Activated T-cell treated with anti-CD3 and anti-CD28 coated beads, Interleukin-2, amount 50 U/mL, for 24 hours (primary cell): Measurements from ENCODE around the gene GFOD2.
A peak's percentile ranks its signal among the peaks of the same experiment; 100 is the strongest.
"Not testable (repeated sequence)": the region's sequence is repeated elsewhere in the genome, so short reads cannot be mapped to it uniquely, and the experiment has no call there.

ENCODE experiments used
- DNase-seq: peaks from one replicate; pipeline ENCODE4 v3.0.0-alpha.2; 2020
- H3K27ac Mint-ChIP-seq: 2 replicates; pipeline ENCODE4 v1.8.0; 2020; ENCODE audit warnings: mild to moderate bottlenecking, mixed read lengths
- H3K27me3 Mint-ChIP-seq: 2 replicates; pipeline ENCODE4 v1.8.0; 2020; ENCODE audit warnings: mixed read lengths
- H3K36me3 Mint-ChIP-seq: 2 replicates; pipeline ENCODE4 v1.8.0; 2020; ENCODE audit warnings: low read depth, mixed read lengths
- H3K4me1 Mint-ChIP-seq: 2 replicates; pipeline ENCODE4 v1.8.0; 2020; ENCODE audit warnings: low read depth, mixed read lengths
- H3K4me3 Mint-ChIP-seq: 2 replicates; pipeline ENCODE4 v1.8.0; 2020; ENCODE audit warnings: mild to moderate bottlenecking, moderate library complexity, mixed read lengths
- H3K9me3 Mint-ChIP-seq: 2 replicates; pipeline ENCODE4 v1.8.0; 2020; ENCODE audit warnings: mixed read lengths

Gene GFOD2

GRCh38 chr16:67719048-67719777 is at the start of gene GFOD2:
Gene GFOD2 (minus strand): TSS chr16:67719316. CDS start chr16:67685715, 33,601 bp downstream.
- no peaks in the 10 kb centered on the region for H3K27me3 Mint-ChIP-seq
- H3K36me3 Mint-ChIP-seq, result peaks cover 35% of the 10 kb centered on the region
- H3K9me3 Mint-ChIP-seq, result no peaks in the 10 kb centered on the region
- H3K4me1 Mint-ChIP-seq, result peaks cover 40% of the 10 kb centered on the region
- peak; percentile 99 for DNase-seq
- peak within 1 kb of the TSS; percentile 97 for H3K4me3 Mint-ChIP-seq
- peak within 1 kb of the TSS; percentile 97 for H3K27ac Mint-ChIP-seq

GRCh38 chr16:67767953-67768352 is 48.8 kb upstream of the GFOD2 start:
- peaks cover 3% of the 10 kb centered on the region for H3K4me1 Mint-ChIP-seq
- DNase-seq, result no peak
- H3K4me3 Mint-ChIP-seq, result no peak overlapping the region
- H3K27ac Mint-ChIP-seq, result no peak overlapping the region
- H3K27me3 Mint-ChIP-seq, result no peaks in the 10 kb centered on the region
- peaks cover 59% of the 10 kb centered on the region for H3K36me3 Mint-ChIP-seq
- H3K9me3 Mint-ChIP-seq, result no peaks in the 10 kb centered on the region

- no peaks in the 10 kb centered on the region for H3K9me3 Mint-ChIP-seq
- H3K36me3 Mint-ChIP-seq, result peaks cover 46% of the 10 kb centered on the region
- no peak overlapping the region for H3K27ac Mint-ChIP-seq
- no peak overlapping the region for H3K4me3 Mint-ChIP-seq
- H3K4me1 Mint-ChIP-seq, result peaks cover under 1% of the 10 kb centered on the region
- no peaks in the 10 kb centered on the region for H3K27me3 Mint-ChIP-seq
- no peak for DNase-seq
These were observed 47.2 kb upstream of the GFOD2 start for GRCh38 chr16:67766291-67766690.

- no peak overlapping the region for H3K27ac Mint-ChIP-seq
- no peak for DNase-seq
- peaks cover 36% of the 10 kb centered on the region for H3K36me3 Mint-ChIP-seq
- H3K9me3 Mint-ChIP-seq, result no peaks in the 10 kb centered on the region
- no peak overlapping the region for H3K4me3 Mint-ChIP-seq
- H3K4me1 Mint-ChIP-seq, result peaks cover 10% of the 10 kb centered on the region
- no peaks in the 10 kb centered on the region for H3K27me3 Mint-ChIP-seq
These were observed 45.1 kb upstream of the GFOD2 start for GRCh38 chr16:67764158-67764667.

- DNase-seq, result no peak
- H3K27me3 Mint-ChIP-seq, result no peaks in the 10 kb centered on the region
- no peaks in the 10 kb centered on the region for H3K9me3 Mint-ChIP-seq
- H3K4me1 Mint-ChIP-seq, result peaks cover 10% of the 10 kb centered on the region
- peaks cover 41% of the 10 kb centered on the region for H3K36me3 Mint-ChIP-seq
- peak overlapping the region; percentile 18 for H3K27ac Mint-ChIP-seq
- H3K4me3 Mint-ChIP-seq, result no peak overlapping the region
These were observed 44.0 kb upstream of the GFOD2 start for GRCh38 chr16:67763066-67763465.

GRCh38 chr16:67762385-67762784 is 43.3 kb upstream of the GFOD2 start:
- Mint-ChIP-seq H3K27ac (peak overlapping the region; percentile 18), H3K36me3 (peaks cover 44% of the 10 kb centered on the region), H3K27me3 (no peaks in the 10 kb centered on the region), H3K9me3 (no peaks in the 10 kb centered on the region), H3K4me3 (no peak overlapping the region), H3K4me1 (peaks cover 10% of the 10 kb centered on the region)
- DNase-seq, result no peak

GRCh38 chr16:67761924-67762323 is 42.8 kb upstream of the GFOD2 start:
- Mint-ChIP-seq H3K27me3 (no peaks in the 10 kb centered on the region), H3K4me1 (peaks cover 10% of the 10 kb centered on the region), H3K4me3 (no peak overlapping the region), H3K9me3 (no peaks in the 10 kb centered on the region), H3K27ac (no peak overlapping the region), H3K36me3 (peaks cover 44% of the 10 kb centered on the region)
- DNase-seq, result no peak

- Mint-ChIP-seq H3K36me3 (peaks cover 35% of the 10 kb centered on the region), H3K4me3 (no peak overlapping the region), H3K9me3 (no peaks in the 10 kb centered on the region), H3K27me3 (no peaks in the 10 kb centered on the region), H3K27ac (peak overlapping the region; percentile 35), H3K4me1 (peaks cover 10% of the 10 kb centered on the region)
- DNase-seq, result no peak
These were observed 41.8 kb upstream of the GFOD2 start for GRCh38 chr16:67760956-67761230.

GRCh38 chr16:67760206-67760955 is 41.3 kb upstream of the GFOD2 start:
- Mint-ChIP-seq H3K27ac (no peak overlapping the region), H3K27me3 (no peaks in the 10 kb centered on the region), H3K4me3 (no peak overlapping the region), H3K36me3 (peaks cover 35% of the 10 kb centered on the region), H3K4me1 (peaks cover 10% of the 10 kb centered on the region), H3K9me3 (no peaks in the 10 kb centered on the region)
- no peak for DNase-seq

- no peaks in the 10 kb centered on the region for H3K9me3 Mint-ChIP-seq
- no peaks in the 10 kb centered on the region for H3K27me3 Mint-ChIP-seq
- H3K4me3 Mint-ChIP-seq, result no peak overlapping the region
- H3K4me1 Mint-ChIP-seq, result peaks cover 10% of the 10 kb centered on the region
- H3K36me3 Mint-ChIP-seq, result peaks cover 34% of the 10 kb centered on the region
- H3K27ac Mint-ChIP-seq, result peak overlapping the region; percentile 22
- DNase-seq, result no peak
These were observed 39.9 kb upstream of the GFOD2 start for GRCh38 chr16:67758966-67759365.

GRCh38 chr16:67758006-67758405 is 38.9 kb upstream of the GFOD2 start:
- Mint-ChIP-seq H3K4me3 (no peak overlapping the region), H3K9me3 (no peaks in the 10 kb centered on the region), H3K27me3 (no peaks in the 10 kb centered on the region), H3K27ac (peak overlapping the region; percentile 18), H3K36me3 (peaks cover 30% of the 10 kb centered on the region), H3K4me1 (peaks cover 10% of the 10 kb centered on the region)
- DNase-seq, result no peak

GRCh38 chr16:67752641-67753040 is 33.5 kb upstream of the GFOD2 start:
- Mint-ChIP-seq H3K36me3 (peaks cover 17% of the 10 kb centered on the region), H3K4me1 (no peaks in the 10 kb centered on the region), H3K4me3 (no peak overlapping the region), H3K9me3 (no peaks in the 10 kb centered on the region), H3K27ac (peak overlapping the region; percentile 9), H3K27me3 (no peaks in the 10 kb centered on the region)
- DNase-seq, result no peak

- H3K36me3 Mint-ChIP-seq, result peaks cover 15% of the 10 kb centered on the region
- not testable (repeated sequence) for DNase-seq
These were observed 32.2 kb upstream of the GFOD2 start for GRCh38 chr16:67751331-67751730.

GRCh38 chr16:67750466-67750865 is 31.4 kb upstream of the GFOD2 start:
- H3K27ac Mint-ChIP-seq, result no peak overlapping the region
- peaks cover 17% of the 10 kb centered on the region for H3K36me3 Mint-ChIP-seq
- no peaks in the 10 kb centered on the region for H3K27me3 Mint-ChIP-seq
- H3K4me3 Mint-ChIP-seq, result no peak overlapping the region
- H3K9me3 Mint-ChIP-seq, result no peaks in the 10 kb centered on the region
- DNase-seq, result no peak
- H3K4me1 Mint-ChIP-seq, result no peaks in the 10 kb centered on the region

More at GRCh38 chr16:67751331-67751730, 32.2 kb upstream of the GFOD2 start:
- H3K4me1 Mint-ChIP-seq, H3K4me3 Mint-ChIP-seq, H3K27me3 Mint-ChIP-seq, H3K27ac Mint-ChIP-seq, H3K9me3 Mint-ChIP-seq: not testable (repeated sequence)

GRCh38 chr16:67749436-67750078 is 30.4 kb upstream of the GFOD2 start:
- no peak for DNase-seq
- peaks cover 17% of the 10 kb centered on the region for H3K36me3 Mint-ChIP-seq
- H3K9me3 Mint-ChIP-seq, result no peaks in the 10 kb centered on the region
- no peaks in the 10 kb centered on the region for H3K27me3 Mint-ChIP-seq
- H3K4me1 Mint-ChIP-seq, result no peaks in the 10 kb centered on the region
- H3K4me3 Mint-ChIP-seq, result no peak overlapping the region
- peak overlapping the region; percentile 52 for H3K27ac Mint-ChIP-seq
